ENCODE results near the gene ATP5F1D. TPM values are rescaled to one million over a fixed set of nuclear protein-coding genes. Genes with fewer than 3 reads are reported as not detected.

ATP5F1D gene
- total and polyA plus RNA-seq, 2 of the 13 experiments (the other 11 are each of a cell fraction or from before 2014, with no cell fraction given), result 39.4 to 78.7 TPM

DNA sequence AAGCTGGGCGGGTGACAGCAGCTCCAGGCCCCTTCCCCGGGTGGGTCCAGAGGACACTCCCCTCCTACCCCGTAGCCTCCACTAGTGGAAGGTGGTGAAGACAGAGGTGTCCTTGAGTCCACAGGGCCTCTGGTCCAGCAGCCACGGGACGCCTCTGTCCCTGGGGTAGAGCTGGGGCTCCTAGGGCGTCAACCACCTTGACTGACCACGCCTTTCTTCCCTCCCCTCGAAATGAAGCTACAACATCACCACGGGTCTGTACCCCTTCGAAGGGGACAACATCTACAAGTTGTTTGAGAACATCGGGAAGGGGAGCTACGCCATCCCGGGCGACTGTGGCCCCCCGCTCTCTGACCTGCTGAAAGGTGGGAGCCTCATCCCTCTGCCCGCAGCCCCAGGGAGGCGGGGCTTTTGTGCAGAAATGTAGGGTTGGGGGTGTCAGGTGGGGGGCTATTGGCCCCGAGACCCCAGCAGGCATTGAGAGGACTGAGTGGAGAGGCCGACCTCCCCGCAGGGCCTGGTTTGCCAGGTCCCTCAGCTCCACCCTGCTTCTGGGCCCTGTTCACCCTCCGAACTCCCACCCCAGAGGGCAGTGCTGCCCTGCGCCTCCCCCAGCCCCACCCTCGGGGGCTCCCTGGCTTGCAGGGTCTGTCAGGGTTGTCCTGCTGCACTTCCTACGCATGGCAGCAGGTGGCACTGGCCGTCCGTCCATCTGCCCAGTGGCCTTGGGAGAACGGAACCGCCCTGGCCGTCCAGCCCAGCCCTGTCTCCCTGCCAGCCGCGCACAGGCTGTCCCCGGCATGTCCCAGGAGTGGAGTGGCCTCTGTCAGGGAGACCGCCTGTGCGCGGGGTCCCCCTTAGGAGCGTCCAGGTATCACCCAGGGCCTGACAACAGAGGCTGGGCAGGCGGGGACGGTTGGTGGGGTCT, 20.3 kb upstream of the ATP5F1D start (continued):
- TF ChIP-seq, protein P1, sequence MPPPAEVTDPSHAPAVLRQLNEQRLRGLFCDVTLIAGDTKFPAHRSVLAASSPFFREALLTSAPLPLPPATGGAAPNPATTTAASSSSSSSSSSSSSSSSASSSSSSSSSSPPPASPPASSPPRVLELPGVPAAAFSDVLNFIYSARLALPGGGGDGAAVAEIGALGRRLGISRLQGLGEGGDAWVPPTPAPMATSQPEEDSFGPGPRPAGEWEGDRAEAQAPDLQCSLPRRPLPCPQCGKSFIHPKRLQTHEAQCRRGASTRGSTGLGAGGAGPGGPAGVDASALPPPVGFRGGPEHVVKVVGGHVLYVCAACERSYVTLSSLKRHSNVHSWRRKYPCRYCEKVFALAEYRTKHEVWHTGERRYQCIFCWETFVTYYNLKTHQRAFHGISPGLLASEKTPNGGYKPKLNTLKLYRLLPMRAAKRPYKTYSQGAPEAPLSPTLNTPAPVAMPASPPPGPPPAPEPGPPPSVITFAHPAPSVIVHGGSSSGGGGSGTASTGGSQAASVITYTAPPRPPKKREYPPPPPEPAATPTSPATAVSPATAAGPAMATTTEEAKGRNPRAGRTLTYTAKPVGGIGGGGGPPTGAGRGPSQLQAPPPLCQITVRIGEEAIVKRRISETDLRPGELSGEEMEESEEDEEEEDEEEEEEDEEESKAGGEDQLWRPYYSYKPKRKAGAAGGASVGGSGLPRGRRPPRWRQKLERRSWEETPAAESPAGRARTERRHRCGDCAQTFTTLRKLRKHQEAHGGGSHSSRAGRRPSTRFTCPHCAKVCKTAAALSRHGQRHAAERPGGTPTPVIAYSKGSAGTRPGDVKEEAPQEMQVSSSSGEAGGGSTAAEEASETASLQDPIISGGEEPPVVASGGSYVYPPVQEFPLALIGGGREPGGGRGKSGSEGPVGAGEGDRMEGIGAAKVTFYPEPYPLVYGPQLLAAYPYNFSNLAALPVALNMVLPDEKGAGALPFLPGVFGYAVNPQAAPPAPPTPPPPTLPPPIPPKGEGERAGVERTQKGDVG (CRISPR knock-in tag; IDR thresholded peaks at IDR 0.05; ENCODE audit: borderline replicate concordance), result 0 out of 2 replicates have a peak, but pooled peaks have one; percentile 73
- TF ChIP-seq ATF7-NPFF (CRISPR knock-in tag; IDR thresholded peaks at IDR 0.05; ENCODE audit: low read depth) (peak; percentile 52; the same call in 1 of the 2 replicates), HNRNPH1 (optimal IDR thresholded peaks at IDR 0.05; ENCODE audit: low read depth, low read length) (no peak), ZNF724P (CRISPR knock-in tag; IDR thresholded peaks at IDR 0.05; ENCODE audit: borderline replicate concordance) (no peak), TRIM24 (CRISPR knock-in tag; IDR thresholded peaks at IDR 0.05) (no peak), KMT2A (CRISPR knock-in tag; IDR thresholded peaks at IDR 0.05) (no peak), FOXO1 (CRISPR knock-in tag; IDR thresholded peaks at IDR 0.05) (no peak), ZNF501 (CRISPR knock-in tag; IDR thresholded peaks at IDR 0.05) (0 out of 2 replicates have a peak, but pooled peaks have one; percentile 19), HOXA9 (CRISPR knock-in tag; IDR thresholded peaks at IDR 0.05; ENCODE audit: borderline replicate concordance) (no peak), GABPB1 (CRISPR knock-in tag; IDR thresholded peaks at IDR 0.05) (peak; percentile 31; the same call in 1 of the 2 replicates), ZNF768 (CRISPR knock-in tag; IDR thresholded peaks at IDR 0.05) (peak; percentile 45; the same call in 1 of the 2 replicates), ERF (CRISPR knock-in tag; IDR thresholded peaks at IDR 0.05) (no peak), ZNF629 (CRISPR knock-in tag; conservative IDR thresholded peaks at IDR 0.05) (no peak), POGZ (CRISPR knock-in tag; IDR thresholded peaks at IDR 0.05) (no peak)
- TF ChIP-seq, protein P2, sequence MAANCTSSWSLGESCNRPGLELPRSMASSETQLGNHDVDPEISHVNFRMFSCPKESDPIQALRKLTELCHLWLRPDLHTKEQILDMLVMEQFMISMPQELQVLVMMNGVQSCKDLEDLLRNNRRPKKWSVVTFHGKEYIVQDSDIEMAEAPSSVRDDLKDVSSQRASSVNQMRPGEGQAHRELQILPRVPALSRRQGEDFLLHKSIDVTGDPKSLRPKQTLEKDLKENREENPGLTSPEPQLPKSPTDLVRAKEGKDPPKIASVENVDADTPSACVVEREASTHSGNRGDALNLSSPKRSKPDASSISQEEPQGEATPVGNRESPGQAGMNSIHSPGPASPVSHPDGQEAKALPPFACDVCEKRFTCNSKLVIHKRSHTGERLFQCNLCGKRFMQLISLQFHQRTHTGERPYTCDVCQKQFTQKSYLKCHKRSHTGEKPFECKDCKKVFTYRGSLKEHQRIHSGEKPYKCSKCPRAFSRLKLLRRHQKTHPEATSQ (CRISPR knock-in tag; IDR thresholded peaks at IDR 0.05; ENCODE audit: borderline replicate concordance), result no peak
- TF ChIP-seq, protein P3, sequence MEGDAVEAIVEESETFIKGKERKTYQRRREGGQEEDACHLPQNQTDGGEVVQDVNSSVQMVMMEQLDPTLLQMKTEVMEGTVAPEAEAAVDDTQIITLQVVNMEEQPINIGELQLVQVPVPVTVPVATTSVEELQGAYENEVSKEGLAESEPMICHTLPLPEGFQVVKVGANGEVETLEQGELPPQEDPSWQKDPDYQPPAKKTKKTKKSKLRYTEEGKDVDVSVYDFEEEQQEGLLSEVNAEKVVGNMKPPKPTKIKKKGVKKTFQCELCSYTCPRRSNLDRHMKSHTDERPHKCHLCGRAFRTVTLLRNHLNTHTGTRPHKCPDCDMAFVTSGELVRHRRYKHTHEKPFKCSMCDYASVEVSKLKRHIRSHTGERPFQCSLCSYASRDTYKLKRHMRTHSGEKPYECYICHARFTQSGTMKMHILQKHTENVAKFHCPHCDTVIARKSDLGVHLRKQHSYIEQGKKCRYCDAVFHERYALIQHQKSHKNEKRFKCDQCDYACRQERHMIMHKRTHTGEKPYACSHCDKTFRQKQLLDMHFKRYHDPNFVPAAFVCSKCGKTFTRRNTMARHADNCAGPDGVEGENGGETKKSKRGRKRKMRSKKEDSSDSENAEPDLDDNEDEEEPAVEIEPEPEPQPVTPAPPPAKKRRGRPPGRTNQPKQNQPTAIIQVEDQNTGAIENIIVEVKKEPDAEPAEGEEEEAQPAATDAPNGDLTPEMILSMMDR (CRISPR knock-in tag; IDR thresholded peaks at IDR 0.05), result peak; percentile 89
- TF ChIP-seq, protein P4, sequence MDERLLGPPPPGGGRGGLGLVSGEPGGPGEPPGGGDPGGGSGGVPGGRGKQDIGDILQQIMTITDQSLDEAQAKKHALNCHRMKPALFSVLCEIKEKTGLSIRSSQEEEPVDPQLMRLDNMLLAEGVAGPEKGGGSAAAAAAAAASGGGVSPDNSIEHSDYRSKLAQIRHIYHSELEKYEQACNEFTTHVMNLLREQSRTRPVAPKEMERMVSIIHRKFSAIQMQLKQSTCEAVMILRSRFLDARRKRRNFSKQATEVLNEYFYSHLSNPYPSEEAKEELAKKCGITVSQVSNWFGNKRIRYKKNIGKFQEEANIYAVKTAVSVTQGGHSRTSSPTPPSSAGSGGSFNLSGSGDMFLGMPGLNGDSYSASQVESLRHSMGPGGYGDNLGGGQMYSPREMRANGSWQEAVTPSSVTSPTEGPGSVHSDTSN (CRISPR knock-in tag; IDR thresholded peaks at IDR 0.05), result no peak
- TF ChIP-seq, protein P5, sequence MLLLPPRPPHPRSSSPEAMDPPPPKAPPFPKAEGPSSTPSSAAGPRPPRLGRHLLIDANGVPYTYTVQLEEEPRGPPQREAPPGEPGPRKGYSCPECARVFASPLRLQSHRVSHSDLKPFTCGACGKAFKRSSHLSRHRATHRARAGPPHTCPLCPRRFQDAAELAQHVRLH (CRISPR knock-in tag; IDR thresholded peaks at IDR 0.05; ENCODE audit: borderline replicate concordance, low read depth), result no peak
- TF ChIP-seq, protein P6, sequence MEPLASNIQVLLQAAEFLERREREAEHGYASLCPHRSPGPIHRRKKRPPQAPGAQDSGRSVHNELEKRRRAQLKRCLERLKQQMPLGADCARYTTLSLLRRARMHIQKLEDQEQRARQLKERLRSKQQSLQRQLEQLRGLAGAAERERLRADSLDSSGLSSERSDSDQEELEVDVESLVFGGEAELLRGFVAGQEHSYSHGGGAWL (CRISPR knock-in tag; IDR thresholded peaks at IDR 0.05), result no peak

All from HepG2 (cell line).